Coronary artery (tissue), 2 donors: Measurements from ENCODE around the gene MAGEE1.

Experiments
- DNase-seq: peaks from one replicate; pipeline ENCODE4 v3.0.0-alpha.2; 2017; ENCODE audit warnings: low spot score
- H3K27ac ChIP-seq, 2 donors: fragments of 200-600 bp; sonication (generic); one replicate each; pipeline ENCODE4 v1.5.1; 2016 to 2019
- H3K4me3 ChIP-seq: fragments of 200-600 bp; sonication (generic); 2 replicates; pipeline ENCODE4 v1.5.1; 2016; ENCODE audit warnings: mild to moderate bottlenecking, moderate library complexity
- TF ChIP-seq, protein P1 (sequence below): fragments of 200-600 bp; sonication (generic); IDR thresholded peaks from one replicate; pipeline ENCODE4 v1.5.1; 2019; ENCODE audit warnings: antibody characterized with exemption

MAGEE1 gene, protein sequence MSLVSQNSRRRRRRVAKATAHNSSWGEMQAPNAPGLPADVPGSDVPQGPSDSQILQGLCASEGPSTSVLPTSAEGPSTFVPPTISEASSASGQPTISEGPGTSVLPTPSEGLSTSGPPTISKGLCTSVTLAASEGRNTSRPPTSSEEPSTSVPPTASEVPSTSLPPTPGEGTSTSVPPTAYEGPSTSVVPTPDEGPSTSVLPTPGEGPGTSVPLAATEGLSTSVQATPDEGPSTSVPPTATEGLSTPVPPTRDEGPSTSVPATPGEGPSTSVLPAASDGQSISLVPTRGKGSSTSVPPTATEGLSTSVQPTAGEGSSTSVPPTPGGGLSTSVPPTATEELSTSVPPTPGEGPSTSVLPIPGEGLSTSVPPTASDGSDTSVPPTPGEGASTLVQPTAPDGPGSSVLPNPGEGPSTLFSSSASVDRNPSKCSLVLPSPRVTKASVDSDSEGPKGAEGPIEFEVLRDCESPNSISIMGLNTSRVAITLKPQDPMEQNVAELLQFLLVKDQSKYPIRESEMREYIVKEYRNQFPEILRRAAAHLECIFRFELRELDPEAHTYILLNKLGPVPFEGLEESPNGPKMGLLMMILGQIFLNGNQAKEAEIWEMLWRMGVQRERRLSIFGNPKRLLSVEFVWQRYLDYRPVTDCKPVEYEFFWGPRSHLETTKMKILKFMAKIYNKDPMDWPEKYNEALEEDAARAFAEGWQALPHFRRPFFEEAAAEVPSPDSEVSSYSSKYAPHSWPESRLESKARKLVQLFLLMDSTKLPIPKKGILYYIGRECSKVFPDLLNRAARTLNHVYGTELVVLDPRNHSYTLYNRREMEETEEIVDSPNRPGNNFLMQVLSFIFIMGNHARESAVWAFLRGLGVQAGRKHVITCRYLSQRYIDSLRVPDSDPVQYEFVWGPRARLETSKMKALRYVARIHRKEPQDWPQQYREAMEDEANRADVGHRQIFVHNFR

DNA sequence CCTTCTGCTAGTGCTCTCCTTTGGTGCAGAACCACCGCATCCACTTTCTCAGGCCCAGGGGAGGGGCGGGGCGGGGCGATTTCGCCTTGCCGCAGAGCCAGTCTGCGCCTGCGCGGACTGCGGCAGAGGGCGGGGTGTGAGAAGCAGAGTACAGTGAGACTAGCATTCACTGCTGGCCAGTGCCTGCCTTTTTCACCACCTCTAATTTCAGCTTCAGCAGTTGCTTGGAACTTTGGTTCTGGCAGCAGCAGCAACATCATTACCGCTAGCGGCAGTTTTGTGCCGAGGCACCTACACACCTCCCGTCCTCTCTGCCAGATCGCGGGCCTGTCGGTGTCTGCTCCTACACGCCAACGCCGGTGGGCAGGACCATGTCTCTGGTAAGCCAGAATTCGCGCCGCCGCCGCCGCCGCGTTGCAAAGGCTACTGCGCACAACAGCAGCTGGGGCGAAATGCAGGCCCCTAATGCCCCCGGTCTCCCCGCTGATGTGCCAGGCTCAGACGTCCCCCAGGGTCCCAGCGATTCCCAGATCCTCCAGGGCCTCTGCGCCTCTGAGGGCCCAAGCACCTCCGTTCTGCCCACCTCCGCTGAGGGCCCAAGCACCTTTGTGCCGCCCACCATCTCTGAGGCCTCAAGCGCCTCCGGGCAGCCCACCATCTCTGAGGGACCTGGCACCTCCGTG is at the start of gene MAGEE1:
TSS of gene MAGEE1 (plus strand) at position 151 of the 683 bp plus-strand sequence. CDS start at position 372, 221 bp downstream.
- Histone ChIP-seq H3K4me3 (peak within 1 kb of the TSS; percentile 75), H3K27ac (peak within 1 kb of the TSS; percentile 49 to 52)
- DNase-seq, result peak; percentile 81
- TF ChIP-seq, protein P1, sequence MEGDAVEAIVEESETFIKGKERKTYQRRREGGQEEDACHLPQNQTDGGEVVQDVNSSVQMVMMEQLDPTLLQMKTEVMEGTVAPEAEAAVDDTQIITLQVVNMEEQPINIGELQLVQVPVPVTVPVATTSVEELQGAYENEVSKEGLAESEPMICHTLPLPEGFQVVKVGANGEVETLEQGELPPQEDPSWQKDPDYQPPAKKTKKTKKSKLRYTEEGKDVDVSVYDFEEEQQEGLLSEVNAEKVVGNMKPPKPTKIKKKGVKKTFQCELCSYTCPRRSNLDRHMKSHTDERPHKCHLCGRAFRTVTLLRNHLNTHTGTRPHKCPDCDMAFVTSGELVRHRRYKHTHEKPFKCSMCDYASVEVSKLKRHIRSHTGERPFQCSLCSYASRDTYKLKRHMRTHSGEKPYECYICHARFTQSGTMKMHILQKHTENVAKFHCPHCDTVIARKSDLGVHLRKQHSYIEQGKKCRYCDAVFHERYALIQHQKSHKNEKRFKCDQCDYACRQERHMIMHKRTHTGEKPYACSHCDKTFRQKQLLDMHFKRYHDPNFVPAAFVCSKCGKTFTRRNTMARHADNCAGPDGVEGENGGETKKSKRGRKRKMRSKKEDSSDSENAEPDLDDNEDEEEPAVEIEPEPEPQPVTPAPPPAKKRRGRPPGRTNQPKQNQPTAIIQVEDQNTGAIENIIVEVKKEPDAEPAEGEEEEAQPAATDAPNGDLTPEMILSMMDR, result no peak

DNA sequence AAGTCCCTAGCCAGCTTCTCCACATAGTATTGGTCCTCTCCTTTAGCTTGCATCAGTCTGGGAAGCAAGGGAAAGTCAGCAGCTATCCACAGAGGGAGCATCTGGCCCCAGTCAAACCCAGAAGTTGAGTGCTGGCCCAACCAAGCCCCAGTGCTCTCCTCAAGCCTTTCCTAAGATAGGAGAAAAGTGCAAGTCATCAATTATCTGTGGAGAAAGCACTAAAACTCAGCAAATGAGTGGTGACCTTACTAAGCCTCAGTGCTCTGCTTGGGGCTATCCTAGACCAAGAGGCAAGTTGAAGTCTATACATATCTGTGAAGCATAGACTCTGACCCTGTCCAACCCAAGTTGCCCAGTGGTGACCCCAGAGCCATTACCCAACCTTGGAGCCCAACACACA is 28.5 kb upstream of the MAGEE1 start:
- TF ChIP-seq, protein P1, result no peak
- Histone ChIP-seq H3K27ac (no peak overlapping the region), H3K4me3 (no peak overlapping the region)
- no peak for DNase-seq

DNA sequence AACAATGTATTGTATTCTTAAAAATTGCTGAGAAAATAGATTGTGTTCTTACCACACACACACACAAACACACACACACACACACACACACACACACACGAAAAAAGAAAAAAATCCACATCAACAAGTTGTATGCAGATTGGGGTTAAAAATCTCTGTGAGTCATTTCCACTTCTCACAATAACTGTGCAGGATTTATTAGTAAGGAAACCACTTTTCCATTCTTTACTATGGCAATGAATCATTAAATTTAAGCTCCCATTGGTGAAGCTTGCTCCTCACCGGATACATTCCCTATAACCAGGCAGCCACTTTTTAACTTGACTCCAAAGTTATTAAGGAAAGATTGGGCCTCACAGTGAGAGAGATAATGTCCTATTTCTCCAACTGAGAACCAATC is 19.7 kb upstream of the MAGEE1 start:
- TF ChIP-seq, protein P1, result no peak
- DNase-seq, result no peak
- Histone ChIP-seq H3K27ac (no peak overlapping the region), H3K4me3 (no peak overlapping the region)

DNA sequence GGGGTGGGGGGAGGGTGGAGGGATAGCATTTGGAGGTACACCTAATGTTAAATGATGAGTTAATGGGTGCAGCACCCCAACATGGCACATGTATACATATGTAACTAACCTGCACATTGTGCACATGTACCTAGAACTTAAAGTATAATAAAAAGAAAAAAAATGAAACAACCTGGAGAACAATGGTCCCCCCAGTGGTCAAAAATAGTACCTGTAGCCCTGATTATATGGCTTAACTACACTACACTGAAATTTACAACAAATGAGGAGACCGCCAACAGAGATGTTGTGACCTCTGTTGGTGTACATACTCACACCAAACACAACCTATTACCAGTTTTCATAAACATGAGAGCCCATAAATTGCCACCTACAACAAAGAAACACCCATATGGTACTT is 7.3 kb upstream of the MAGEE1 start:
- TF ChIP-seq, protein P1, result no peak

DNA sequence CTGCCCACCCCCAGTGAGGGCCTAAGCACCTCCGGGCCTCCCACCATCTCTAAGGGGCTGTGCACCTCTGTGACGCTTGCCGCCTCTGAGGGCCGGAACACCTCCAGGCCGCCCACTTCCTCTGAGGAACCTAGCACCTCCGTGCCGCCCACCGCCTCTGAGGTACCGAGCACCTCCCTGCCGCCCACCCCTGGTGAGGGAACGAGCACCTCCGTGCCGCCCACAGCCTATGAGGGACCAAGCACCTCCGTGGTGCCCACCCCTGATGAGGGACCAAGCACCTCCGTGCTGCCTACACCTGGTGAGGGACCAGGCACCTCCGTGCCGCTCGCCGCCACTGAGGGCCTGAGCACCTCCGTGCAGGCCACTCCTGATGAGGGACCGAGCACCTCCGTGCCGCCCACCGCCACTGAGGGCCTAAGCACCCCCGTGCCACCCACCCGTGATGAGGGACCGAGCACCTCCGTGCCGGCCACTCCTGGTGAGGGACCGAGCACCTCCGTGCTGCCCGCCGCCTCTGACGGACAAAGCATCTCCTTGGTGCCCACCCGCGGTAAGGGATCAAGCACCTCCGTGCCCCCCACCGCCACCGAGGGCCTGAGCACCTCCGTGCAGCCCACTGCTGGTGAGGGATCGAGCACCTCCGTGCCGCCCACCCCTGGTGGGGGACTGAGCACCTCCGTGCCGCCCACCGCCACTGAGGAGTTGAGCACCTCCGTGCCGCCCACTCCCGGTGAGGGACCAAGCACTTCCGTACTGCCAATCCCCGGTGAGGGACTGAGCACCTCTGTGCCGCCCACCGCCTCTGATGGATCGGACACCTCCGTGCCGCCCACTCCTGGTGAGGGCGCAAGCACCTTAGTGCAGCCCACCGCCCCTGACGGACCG is 977 bp downstream of the MAGEE1 start:
- peak overlapping the region; percentile 49 to 52 for H3K27ac ChIP-seq
- TF ChIP-seq, protein P1, result no peak
- peak overlapping the region; percentile 75 for H3K4me3 ChIP-seq
- DNase-seq, result peak; percentile 71

More for the DNA sequence above, 7.3 kb upstream of the MAGEE1 start:
- Histone ChIP-seq H3K4me3 (no peak overlapping the region), H3K27ac (no peak overlapping the region)
- DNase-seq, result no peak

DNA sequence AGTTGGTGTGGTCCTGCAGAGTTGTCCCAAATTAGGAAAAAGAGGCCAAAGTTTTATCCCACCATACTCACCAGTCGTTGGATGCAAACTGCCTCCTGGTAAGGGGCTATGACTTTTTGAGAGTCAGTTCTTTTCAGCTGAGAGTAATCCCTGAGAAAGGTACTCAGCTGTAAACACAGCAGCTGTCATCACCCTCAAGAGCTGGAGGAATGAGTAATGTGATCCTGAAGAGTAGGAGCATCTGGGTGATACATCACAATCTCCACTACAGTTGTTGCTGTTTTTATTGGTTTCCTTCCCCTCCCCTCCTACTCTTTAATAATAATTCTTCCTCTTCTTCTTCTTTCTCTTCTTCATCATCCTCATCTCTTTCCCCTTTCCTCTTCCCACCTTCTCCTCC is 5.7 kb downstream of the MAGEE1 start:
- DNase-seq, result no peak
- Histone ChIP-seq H3K27ac (no peak overlapping the region), H3K4me3 (no peak overlapping the region)
- TF ChIP-seq, protein P1, result no peak
